Stimulated activated CD8-positive, alpha-beta memory T cell treated with anti-CD3 and anti-CD28 coated beads, Interleukin-7, amount 100 ng/mL, for 24 hours (primary cell): Measurements from ENCODE around the gene DICER1.

Source experiments
- DNase-seq: peaks from one replicate; pipeline ENCODE4 v3.0.0-alpha.2; 2020; ENCODE audit warnings: low read depth

The DICER1 gene

GRCh38 chr14:95040708-95041476 is 116.4 kb downstream of the DICER1 start:
- DNase-seq = no peak

- no peak for DNase-seq
These were observed 117.4 kb downstream of the DICER1 start for GRCh38 chr14:95039993-95040348.

- DNase-seq = no peak
These were observed 117.9 kb downstream of the DICER1 start for GRCh38 chr14:95039259-95039992.

- DNase-seq = no peak
These were observed 118.6 kb downstream of the DICER1 start for GRCh38 chr14:95038521-95039250.

- DNase-seq = no peak
These were observed 120.1 kb downstream of the DICER1 start for GRCh38 chr14:95037273-95037672.
